SIG-M5 (cell line): ENCODE data around the gene AZIN2.
"Not testable (repeated sequence)": the region's sequence is repeated elsewhere in the genome, so short reads cannot be mapped to it uniquely, and the experiment has no call there.

Experiments used
- DNase-seq: peaks from one replicate; lab custom pipeline; 2025; lab: John Stamatoyannopoulos, UW

AZIN2 gene

GRCh38 chr1:33094971-33095604 lies 14.1 kb downstream of the AZIN2 start:
- no peak for DNase-seq

DNA sequence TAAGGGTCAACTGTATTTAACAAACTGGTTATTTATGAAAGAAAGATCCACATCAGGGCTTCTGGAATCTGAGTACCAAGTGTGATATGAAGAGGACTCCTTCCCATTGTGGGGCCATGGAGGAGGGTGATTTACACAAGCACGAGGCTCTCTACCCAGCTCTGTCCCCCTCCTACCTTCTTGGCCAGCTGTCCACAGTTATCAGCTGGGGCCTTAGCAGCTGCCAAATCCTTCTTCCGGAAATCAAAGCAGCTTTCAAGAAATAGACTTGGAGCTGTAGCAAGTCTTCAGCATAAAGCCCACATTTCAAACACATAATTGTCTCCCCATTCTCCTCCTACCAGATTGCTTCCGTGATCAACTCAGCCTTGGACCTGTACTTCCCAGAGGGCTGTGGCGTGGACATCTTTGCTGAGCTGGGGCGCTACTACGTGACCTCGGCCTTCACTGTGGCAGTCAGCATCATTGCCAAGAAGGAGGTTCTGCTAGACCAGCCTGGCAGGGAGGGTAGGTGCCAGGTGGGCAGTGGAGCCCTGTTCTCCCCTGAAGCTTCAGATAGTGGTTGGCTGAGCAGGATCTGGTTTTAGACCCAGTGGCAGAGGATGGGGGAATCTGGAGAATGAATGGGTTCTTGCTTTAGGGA lies 15.5 kb downstream of the AZIN2 start:
- no peak for DNase-seq

GRCh38 chr1:33097137-33097611 lies 16.2 kb downstream of the AZIN2 start:
- DNase-seq: no peak

- no peak for DNase-seq
Observed at GRCh38 chr1:33097762-33098161, 16.8 kb downstream of the AZIN2 start.

DNA sequence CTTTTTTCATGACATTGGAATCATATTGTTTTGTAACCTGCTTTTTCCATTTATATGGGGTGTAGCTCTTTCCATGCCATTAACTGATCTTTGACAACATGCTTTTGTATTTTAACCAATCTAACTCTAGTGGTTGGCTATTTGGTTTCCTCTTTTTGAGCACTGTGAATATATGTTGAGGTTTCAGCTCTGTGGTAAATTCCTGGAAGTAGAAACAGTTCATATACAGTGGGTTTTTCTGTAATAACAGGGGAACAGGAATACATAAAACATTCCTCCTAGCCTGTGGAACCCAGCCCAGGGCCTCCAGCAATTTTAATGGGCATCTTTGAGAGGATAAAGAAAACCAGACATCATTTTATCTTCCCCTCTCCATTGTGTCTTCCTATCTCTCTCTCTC lies 17.4 kb downstream of the AZIN2 start:
- DNase-seq: no peak

DNA sequence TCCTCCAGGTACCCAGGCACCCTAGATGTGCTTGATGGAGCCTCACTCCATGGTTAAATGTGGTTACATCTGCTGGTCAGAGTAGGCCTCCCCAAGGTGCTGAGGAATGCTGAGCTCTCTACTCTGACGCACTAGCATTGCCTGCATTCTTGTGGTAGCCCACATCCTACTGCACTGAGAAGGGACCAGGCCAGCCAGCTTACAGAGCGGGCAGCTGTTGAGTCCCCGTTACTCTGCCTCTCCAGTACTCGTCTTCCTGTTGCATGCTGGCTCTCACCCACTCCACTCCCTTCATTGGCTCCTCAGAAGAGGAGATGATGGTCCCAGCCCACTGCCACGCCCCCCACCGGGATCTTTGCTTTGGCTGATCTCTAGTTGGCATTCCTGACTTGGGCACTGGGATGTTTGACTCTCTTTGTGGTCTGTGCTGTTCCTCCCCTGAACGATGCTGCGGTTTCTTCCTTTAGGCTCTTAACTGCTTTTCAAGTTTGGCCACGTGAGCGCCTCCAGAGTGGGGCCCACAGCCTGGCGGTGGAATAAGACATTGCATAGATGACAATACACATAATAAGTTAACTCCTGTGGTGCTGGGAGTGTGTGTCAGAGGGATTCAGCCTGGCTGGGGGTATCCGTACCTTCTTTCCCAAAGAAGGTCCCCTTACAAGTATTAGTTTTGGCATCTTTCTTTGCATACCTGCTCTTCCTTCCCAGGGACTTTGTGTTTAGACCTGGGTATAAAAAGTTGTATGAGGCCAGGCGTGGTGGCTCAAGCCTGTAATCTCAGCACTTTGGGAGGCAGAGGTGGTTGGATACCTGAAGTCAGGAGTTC lies 18.6 kb downstream of the AZIN2 start:
- DNase-seq: peak; percentile 80

GRCh38 chr1:33100119-33100415 lies 19.1 kb downstream of the AZIN2 start:
- DNase-seq: not testable (repeated sequence)

DNA sequence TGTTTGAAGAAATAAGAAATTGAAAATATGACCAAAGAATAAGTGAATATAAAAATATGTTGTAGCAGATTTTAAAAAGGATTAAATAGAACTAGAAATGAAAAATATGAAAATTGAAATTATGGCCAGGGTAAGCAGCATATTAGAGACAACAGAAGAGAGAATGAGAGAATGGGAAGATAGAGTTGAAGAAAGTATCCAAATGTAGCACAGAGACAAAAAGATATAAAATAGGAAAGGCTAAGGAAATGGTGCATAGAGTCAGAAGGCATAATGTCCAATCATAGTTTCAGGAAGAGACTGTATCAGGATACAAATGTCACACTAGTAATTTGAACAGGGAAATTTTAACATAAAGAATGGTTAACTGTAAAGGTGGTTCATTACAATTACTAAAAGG lies 29.5 kb downstream of the AZIN2 start:
- no peak for DNase-seq

GRCh38 chr1:33111965-33112364 lies 31.0 kb downstream of the AZIN2 start:
- DNase-seq: no peak

DNA sequence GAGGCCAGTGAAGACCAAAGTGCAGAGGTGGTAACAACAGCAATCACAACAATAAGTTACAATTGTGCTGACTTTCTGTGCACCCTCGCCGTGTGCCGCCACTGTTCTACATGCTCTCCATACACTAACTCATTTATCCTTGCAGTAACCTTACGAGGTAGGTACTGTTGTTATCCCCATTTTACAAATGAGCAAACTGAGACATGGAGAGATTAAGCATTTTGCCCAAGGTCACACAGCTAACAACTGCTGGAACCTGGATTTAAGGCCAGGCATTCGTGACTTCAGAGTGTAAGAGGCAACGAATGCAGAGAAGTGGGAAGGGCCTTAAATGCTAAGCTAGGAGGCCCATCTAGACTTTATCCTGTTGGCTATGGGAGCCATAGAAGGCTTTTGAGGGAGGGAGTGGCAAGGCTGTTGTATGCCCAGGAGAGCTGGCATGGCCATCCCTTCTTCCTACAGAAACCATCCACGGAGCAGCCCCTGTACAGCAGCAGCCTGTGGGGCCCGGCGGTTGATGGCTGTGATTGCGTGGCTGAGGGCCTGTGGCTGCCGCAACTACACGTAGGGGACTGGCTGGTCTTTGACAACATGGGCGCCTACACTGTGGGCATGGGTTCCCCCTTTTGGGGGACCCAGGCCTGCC lies 36.6 kb downstream of the AZIN2 start:
- DNase-seq: no peak

GRCh38 chr1:33118274-33118673 lies 37.3 kb downstream of the AZIN2 start:
- DNase-seq: no peak

- no peak for DNase-seq
Observed at GRCh38 chr1:33119050-33119449, 38.1 kb downstream of the AZIN2 start.

GRCh38 chr1:33119532-33120217 lies 38.7 kb downstream of the AZIN2 start:
- DNase-seq: no peak

DNA sequence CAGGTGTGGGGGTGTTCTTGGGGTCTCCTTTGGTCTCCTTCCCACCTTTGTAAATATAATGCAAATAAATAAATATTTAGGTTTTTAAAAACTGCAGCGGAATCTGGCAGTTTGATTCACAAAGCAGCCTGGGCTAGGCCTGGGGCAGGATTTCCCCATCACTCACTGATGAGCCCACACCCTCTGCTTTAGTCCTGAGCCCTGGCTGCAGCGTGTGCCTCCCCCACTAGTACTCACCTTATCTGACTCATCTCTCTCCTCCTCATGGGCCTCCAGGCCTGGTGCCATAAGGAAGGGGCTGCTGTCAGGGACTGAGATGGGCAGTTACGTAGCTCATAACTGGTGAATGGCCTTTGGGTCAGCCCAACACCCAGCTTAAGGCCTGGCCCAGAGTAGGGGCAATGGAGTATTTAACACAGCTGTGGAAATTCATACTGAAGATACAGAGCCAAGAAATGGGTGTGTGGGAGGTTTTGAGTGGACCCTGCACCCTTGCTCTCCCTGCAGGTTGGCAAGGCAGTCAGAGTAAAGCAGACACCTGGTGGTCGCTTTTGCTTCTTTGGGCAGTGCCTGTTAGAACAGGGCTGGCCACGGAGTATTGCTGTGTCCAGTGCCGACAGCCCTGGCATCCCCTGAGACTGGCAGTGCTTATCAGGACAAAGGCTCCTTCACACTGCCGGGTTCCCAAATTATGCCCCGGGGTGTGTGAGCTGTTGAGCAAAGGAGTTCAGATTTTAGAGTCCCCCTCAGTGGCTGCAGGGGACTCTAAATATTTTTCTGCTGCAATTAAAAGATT lies 39.7 kb downstream of the AZIN2 start:
- no peak for DNase-seq

- no peak for DNase-seq
Observed at GRCh38 chr1:33121728-33122127, 40.8 kb downstream of the AZIN2 start.

DNA sequence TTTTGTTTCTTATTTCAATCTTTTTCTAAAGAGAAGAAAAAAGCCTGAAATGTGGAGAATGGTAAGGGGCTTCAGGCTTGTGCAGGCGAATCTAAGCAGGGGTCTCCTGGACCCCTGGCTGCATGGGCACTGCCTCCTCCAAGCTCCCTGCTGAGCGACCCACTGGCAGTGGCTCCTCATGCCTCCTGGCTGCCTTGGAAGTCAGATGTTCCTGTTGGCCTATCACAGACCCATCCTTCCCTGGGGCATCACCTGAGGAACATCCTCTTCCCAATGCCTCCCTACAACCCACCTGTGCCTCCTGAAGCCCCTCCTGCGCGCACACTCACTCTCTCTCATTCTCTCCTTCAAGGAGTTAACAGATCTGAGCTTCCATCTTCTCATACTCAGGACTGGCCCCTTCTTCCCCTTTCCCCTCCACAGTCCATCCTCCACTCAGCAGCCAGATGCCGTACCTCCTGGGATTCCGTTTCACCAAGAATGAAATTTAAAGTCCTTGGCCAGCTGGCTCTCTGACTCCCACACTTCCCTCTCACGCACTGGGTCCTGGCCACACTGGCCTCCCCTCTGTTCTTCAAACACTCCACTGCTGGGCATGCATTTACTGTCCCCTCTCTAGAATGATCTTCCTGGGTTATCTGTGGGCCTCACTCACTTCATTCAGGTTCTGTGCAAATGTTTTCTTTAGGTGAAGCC lies 41.7 kb downstream of the AZIN2 start:
- no peak for DNase-seq

GRCh38 chr1:33123266-33123665 lies 42.3 kb downstream of the AZIN2 start:
- no peak for DNase-seq

DNA sequence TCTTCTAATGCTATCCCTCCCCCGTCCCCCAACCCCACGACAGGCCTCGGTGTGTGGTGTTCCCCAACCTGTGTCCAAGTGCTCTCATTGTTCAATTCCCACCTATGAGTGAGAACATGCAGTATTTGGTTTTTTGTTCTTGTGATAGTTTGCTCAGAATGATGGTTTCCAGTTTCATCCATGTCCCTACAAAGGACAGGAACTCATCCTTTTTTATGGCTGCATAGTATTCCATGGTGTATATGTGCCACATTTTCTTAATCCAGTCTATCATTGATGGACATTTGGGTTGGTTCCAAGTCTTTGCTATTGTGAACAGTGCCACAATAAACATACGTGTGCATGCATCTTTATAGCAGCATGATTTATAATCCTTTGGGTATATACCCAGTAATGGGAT lies 43.7 kb downstream of the AZIN2 start:
- DNase-seq: not testable (repeated sequence)

DNA sequence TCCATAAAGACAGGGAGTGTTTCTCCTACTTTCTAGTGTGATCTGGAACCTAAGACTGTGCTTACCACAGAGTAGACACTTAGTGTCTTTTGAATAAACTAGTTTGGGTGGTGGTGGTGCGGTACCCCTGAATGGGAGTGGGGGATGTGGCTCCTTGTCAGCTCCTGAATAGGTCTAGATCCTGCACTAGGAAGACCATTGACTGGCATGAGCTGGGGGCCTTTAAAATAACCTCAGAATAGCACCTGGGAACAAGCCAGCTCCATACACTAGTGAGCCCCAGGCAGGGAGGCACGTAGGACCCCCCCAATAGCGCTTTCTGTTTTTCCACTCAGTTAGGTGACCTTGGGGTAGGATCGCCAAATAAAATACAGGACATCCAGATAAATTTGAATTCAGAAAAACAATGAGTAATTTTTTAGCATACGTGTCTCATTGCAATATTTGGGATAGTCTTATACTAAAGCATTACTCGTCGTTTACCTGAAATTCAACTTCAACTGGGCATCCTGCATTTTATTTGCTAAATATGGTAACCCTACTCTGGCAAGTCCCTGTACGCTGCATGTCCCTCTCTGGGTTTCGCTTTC lies 45.6 kb downstream of the AZIN2 start:
- DNase-seq: no peak
